Skeletal muscle tissue (tissue), 4 donors: ENCODE results near the gene WIZ. TPM values are rescaled to one million over a fixed set of nuclear protein-coding genes. Genes with fewer than 3 reads are reported as not detected.

Source experiments
- H3K27ac ChIP-seq: one replicate; pipeline ENCODE4 v1.7.0; 2013; ENCODE audit warnings: mild to moderate bottlenecking, low read depth, low read length, inconsistent platforms
- H3K27me3 ChIP-seq, 3 donors: one replicate each; pipeline ENCODE4 v1.7.0; 2013; ENCODE audit warnings: low read length in 3 of 3; ENCODE audit not compliant: control insufficient read depth in 3 of 3, insufficient read depth in 3 of 3
- H3K36me3 ChIP-seq, 3 donors: one replicate each; pipeline ENCODE4 v1.7.0; 2013; ENCODE audit warnings: low read length in 3 of 3; ENCODE audit not compliant: control insufficient read depth in 3 of 3, insufficient read depth in 3 of 3
- H3K4me1 ChIP-seq, 3 donors: one replicate each; pipeline ENCODE4 v1.7.0; 2013; ENCODE audit warnings: low read length in 3 of 3, mild to moderate bottlenecking in 3 of 3; ENCODE audit not compliant: control insufficient read depth in 3 of 3, insufficient read depth in 3 of 3
- H3K4me3 ChIP-seq, 3 donors: one replicate each; pipeline ENCODE4 v1.7.0; 2013; ENCODE audit warnings: low read length in 3 of 3
- H3K9ac ChIP-seq, 3 donors: one replicate each; pipeline ENCODE4 v1.7.0; 2013; ENCODE audit warnings: low read length in 3 of 3, mild to moderate bottlenecking in 3 of 3, moderate library complexity in 2 of 3, low read depth in 1 of 3
- H3K9me3 ChIP-seq, 3 donors: one replicate each; pipeline ENCODE4 v1.7.0; 2013; ENCODE audit warnings: low read length in 3 of 3; ENCODE audit not compliant: control insufficient read depth in 3 of 3
- total RNA-seq: library from RNA; depleted of rRNA; stranded (reverse); fragments of >200 nt; gene quantifications from one replicate; pipeline ENCODE4 v1.2.3, GENCODE V29; 2014
- donor health status: Osteomylitis.

Gene WIZ
- total RNA-seq, 1 donor from 2014 or later = 3.7 TPM

DNA sequence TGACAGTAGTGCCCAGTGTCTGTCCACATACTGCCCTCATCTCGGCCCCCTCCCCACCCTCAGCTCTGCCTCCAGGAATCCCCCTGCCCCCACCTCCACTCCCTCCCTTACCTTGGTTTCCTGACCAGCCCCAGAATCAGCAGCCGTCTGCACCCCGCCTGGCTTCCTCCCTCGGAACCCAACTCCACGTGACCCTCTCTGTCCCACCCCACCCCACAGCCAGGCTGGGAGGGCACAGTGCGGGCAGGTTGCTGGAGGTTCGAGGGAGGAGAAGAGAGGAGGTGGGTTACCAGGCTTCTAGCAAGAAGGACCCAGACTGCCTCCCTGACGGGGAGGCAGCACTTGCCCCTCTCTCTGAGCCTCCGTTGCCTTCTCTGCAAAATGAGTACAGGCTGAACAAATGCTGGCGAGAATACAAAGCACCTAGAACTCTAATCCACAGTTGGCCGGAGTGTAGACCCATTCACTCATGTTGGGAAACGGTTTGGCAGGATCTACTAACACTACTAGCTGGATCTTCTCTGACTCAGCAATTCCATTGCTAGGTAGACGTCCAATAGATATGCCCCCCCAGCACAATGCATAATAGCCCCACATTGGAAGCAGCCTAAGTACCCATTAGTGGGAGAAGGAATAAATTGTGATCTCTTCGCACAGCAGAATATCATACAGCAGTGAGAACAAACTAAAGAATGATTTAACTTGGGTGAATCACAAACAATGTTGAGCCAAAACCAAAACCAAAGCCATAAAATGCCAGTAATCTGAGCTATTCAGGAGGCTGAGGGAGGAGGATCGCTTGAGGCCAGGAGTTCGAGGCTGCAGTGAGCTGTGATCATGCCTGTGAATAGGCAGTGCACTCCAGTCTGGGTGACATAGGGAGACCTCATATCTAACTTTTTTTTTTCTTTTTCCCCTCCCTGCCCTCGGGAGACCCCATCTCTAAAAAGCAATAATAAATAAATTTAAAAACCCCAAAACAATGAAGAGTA, 14.9 kb upstream of the WIZ start, which contains the start of gene RASAL3:
RASAL3 (minus strand) TSS at position 151 of the 992 bp plus-strand sequence. CDS start 186 bp downstream, outside the sequence.
- Histone ChIP-seq H3K27me3 (peaks cover 18 to 35% (median 22%) of the 10 kb centered on the region in 3 donors), H3K9ac (peak within 1 kb of the TSS in 2 of 3 donors; percentile 32 to 33), H3K4me3 (peak within 1 kb of the TSS in 2 of 3 donors; percentile 35 to 43), H3K4me1 (peaks cover 0 to 11% (median 5%) of the 10 kb centered on the region in 3 donors), H3K27ac (no peak within 1 kb of the TSS), H3K9me3 (no peaks in the 10 kb centered on the region), H3K36me3 (no peaks in the 10 kb centered on the region)

DNA sequence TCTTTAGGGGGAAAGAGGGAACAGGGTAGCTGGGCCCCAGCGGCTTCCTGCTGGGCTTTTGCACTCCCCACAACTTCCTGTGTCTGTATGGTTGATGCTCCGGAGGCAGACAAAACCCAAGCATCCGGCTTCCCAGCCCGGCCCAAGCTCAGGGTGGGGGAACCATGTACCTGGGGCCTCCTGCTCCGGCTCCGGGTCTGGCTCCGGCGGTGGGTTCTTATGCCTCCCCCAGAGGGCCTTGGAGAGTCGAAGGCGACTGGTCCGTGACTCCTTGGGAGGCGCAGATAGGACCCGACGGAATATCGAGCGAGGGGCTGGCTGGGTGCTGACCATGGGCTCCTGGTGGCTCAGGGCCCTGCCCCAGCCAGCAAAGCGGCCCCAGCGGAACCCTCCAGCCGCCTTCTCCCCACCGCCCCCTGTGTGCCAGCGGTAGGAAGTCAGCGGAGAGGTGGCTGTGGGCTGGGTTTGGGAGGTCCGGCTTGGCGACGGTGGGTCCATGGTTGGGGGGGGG, 14.2 kb upstream of the WIZ start:
- H3K27ac ChIP-seq = no peak overlapping the region
- H3K9me3 ChIP-seq = no peaks in the 10 kb centered on the region
- H3K27me3 ChIP-seq = peaks cover 10 to 27% (median 14%) of the 10 kb centered on the region in 3 donors
- H3K4me1 ChIP-seq = peaks cover 0 to 5% (median 0%) of the 10 kb centered on the region in 3 donors
- peak overlapping the region in 2 of 3 donors; percentile 35 to 43 for H3K4me3 ChIP-seq
- no peaks in the 10 kb centered on the region for H3K36me3 ChIP-seq
- peak overlapping the region in 2 of 3 donors; percentile 32 to 33 for H3K9ac ChIP-seq

GRCh38 chr19:15461694-15462093, 11.9 kb upstream of the WIZ start:
- peaks cover 6 to 13% (median 8%) of the 10 kb centered on the region in 3 donors for H3K4me1 ChIP-seq
- no peak overlapping the region for H3K27ac ChIP-seq
- no peak overlapping the region for H3K9ac ChIP-seq
- no peak overlapping the region for H3K4me3 ChIP-seq
- peaks cover 17 to 33% (median 18%) of the 10 kb centered on the region in 3 donors for H3K27me3 ChIP-seq
- H3K9me3 ChIP-seq = no peaks in the 10 kb centered on the region
- H3K36me3 ChIP-seq = no peaks in the 10 kb centered on the region

- peaks cover 11 to 18% (median 16%) of the 10 kb centered on the region in 3 donors for H3K4me1 ChIP-seq
- no peaks in the 10 kb centered on the region for H3K9me3 ChIP-seq
- peak overlapping the region in 1 of 3 donors; percentile 40 for H3K9ac ChIP-seq
- H3K36me3 ChIP-seq = no peaks in the 10 kb centered on the region
- H3K4me3 ChIP-seq = peak overlapping the region; percentile 9 to 56 (median 32)
- H3K27me3 ChIP-seq = peaks cover 28 to 41% (median 33%) of the 10 kb centered on the region in 3 donors
- H3K27ac ChIP-seq = no peak overlapping the region
Measured at GRCh38 chr19:15457701-15458484, 8.1 kb upstream of the WIZ start.

DNA sequence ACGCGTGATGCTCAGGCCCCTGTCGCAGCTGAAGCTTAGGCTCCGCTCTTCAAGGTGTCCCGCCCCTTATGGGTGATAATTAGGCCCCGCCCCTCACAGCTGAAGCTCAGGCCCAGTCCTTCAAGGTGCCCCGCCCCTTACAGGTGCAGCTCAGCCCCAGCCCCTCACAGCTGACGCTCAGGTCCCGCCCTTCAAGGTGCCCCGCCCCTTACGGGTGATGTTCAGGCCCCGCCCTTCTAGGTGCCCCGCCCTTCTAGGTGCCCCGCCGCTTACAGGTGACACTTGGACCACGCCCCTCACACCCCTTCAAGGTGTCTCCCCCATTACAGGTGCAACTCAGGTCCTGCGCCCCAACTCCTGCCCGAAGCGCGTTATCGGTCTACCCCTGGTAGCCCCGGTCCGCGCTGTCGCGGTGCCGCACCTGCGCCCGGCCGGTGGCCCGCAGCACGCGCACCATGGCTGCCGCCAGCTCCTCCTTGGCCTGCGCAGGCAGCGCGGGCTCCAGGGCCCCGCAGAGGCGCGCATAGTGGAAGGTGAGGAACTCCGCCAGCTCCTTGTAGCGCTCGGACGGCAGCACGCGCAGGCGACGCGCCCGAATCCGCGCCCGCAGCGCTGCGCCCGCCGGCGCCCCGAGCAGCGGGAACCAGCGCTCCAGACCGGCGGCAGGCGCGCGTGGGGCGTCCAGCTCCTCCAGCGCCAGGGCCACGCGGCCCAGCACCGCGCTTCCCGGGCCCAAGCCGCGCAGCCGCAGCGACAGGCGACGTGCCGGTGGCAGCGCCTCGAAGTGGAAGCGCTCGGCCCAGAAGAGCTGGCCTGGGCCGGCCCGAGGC, 7.3 kb upstream of the WIZ start:
- Histone ChIP-seq H3K4me3 (peak overlapping the region in 2 of 3 donors; percentile 32 to 56), H3K9me3 (no peaks in the 10 kb centered on the region), H3K27ac (no peak overlapping the region), H3K27me3 (peaks cover 28 to 41% (median 33%) of the 10 kb centered on the region in 3 donors), H3K9ac (peak overlapping the region in 1 of 3 donors; percentile 40), H3K36me3 (no peaks in the 10 kb centered on the region), H3K4me1 (peaks cover 15 to 23% (median 21%) of the 10 kb centered on the region in 3 donors)

DNA sequence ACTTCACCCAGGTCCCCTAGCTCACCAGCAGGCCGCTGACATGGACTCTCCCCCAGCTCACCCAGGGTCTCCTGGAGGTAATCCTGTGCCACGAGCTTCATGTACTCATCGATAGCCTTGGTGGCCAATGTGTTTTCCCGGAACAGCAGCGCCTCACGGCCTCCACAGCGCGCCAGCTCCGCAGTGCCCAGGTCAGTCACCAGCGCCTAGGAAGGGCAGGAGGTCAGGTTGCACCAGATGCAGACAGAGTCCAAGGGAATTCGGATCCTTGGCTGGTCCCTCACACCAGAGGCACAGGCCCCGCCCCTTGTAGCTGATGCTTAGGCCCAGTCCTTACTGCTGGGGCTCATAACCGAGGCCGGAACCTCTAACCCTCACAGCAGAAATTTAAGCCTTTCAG, 6.7 kb upstream of the WIZ start:
- no peak overlapping the region for H3K9ac ChIP-seq
- H3K4me3 ChIP-seq = no peak overlapping the region
- H3K4me1 ChIP-seq = peaks cover 15 to 23% (median 21%) of the 10 kb centered on the region in 3 donors
- no peaks in the 10 kb centered on the region for H3K36me3 ChIP-seq
- no peak overlapping the region for H3K27ac ChIP-seq
- H3K27me3 ChIP-seq = peaks cover 28 to 41% (median 33%) of the 10 kb centered on the region in 3 donors
- no peaks in the 10 kb centered on the region for H3K9me3 ChIP-seq

GRCh38 chr19:15455996-15456395, 6.2 kb upstream of the WIZ start:
- Histone ChIP-seq H3K9me3 (no peaks in the 10 kb centered on the region), H3K4me3 (no peak overlapping the region), H3K36me3 (no peaks in the 10 kb centered on the region), H3K27me3 (peaks cover 28 to 41% (median 33%) of the 10 kb centered on the region in 3 donors), H3K4me1 (peaks cover 15 to 23% (median 21%) of the 10 kb centered on the region in 3 donors), H3K9ac (no peak overlapping the region), H3K27ac (no peak overlapping the region)

- no peak overlapping the region for H3K27ac ChIP-seq
- H3K27me3 ChIP-seq = peaks cover 28 to 41% (median 33%) of the 10 kb centered on the region in 3 donors
- no peaks in the 10 kb centered on the region for H3K9me3 ChIP-seq
- no peak overlapping the region for H3K4me3 ChIP-seq
- H3K9ac ChIP-seq = peak overlapping the region in 1 of 3 donors; percentile 25
- H3K36me3 ChIP-seq = no peaks in the 10 kb centered on the region
- peaks cover 18 to 24% (median 23%) of the 10 kb centered on the region in 3 donors for H3K4me1 ChIP-seq
Measured at GRCh38 chr19:15453906-15454860, 4.4 kb upstream of the WIZ start.
